BJ (cell line): Measurements from ENCODE around the gene SNAP23. TPM values are rescaled to one million over a fixed set of nuclear protein-coding genes. Genes with fewer than 3 reads are reported as not detected.

Experiments used
- CTCF ChIA-PET: fragments of 350-600 bp; formaldehyde crosslinking; extraction: SDS; loops from one replicate; lab custom pipeline; 2021; ENCODE audit warnings: antibody characterized with exemption, inconsistent platforms; lab: Yijun Ruan, JAX
- POLR2A ChIA-PET: fragments of 300-600 bp; sonication (Branson Sonifier 250); formaldehyde crosslinking; extraction: SDS; loops from one replicate; lab custom pipeline; 2021; ENCODE audit warnings: antibody characterized with exemption; lab: Charles Lee
- DNase-seq: peaks from one replicate; pipeline ENCODE4 v3.0.0-alpha.2; 2011; ENCODE audit warnings: low read depth
- H3K27me3 ChIP-seq: 2 replicates; pipeline ENCODE4 v1.6.0; 2011; ENCODE audit warnings: low read length; ENCODE audit not compliant: control insufficient read depth, insufficient read depth
- H3K36me3 ChIP-seq: 2 replicates; pipeline ENCODE4 v1.5.1; 2011; ENCODE audit warnings: low read length; ENCODE audit not compliant: control insufficient read depth, insufficient read depth
- H3K4me3 ChIP-seq: 2 replicates; pipeline ENCODE4 v1.5.1; 2011; ENCODE audit warnings: low read depth, mild to moderate bottlenecking, control low read depth, low read length
- CTCF ChIP-seq: IDR thresholded peaks from 2 replicates; pipeline ENCODE4 v1.5.1; 2011; ENCODE audit warnings: low read depth, mild to moderate bottlenecking, control low read depth, inconsistent platforms, low read length, moderate library complexity; ENCODE audit not compliant: insufficient read depth
- polyA plus RNA-seq: library from polyadenylated mRNA; depleted of rRNA; stranded (reverse); fragments of >200 nt; gene quantifications from 2 replicates; pipeline ENCODE4 v1.2.3, GENCODE V29; 2011

Gene SNAP23
- polyA plus RNA-seq, 1 experiment, result 28.5 TPM

GRCh38 chr15:42504631-42505030 lies 9.2 kb downstream of the SNAP23 start:
- H3K27me3 ChIP-seq, result no peaks in the 10 kb centered on the region
- no peaks in the 10 kb centered on the region for H3K36me3 ChIP-seq
- H3K4me3 ChIP-seq, result no peak overlapping the region
- TF ChIP-seq CTCF, result no peak
- no peak for DNase-seq
- CTCF ChIA-PET, result interaction anchor here (0.6 kb wide), 1 partner anchor 528 kb away, joined by 3 read pairs; no protein-coding TSS in a partner anchor
- POLR2A ChIA-PET, result interaction anchor here (0.6 kb wide), 1 partner anchor 742 kb away, joined by 3 read pairs; no protein-coding TSS in a partner anchor

- no peak overlapping the region for H3K4me3 ChIP-seq
- no peak for DNase-seq
- no peaks in the 10 kb centered on the region for H3K27me3 ChIP-seq
- H3K36me3 ChIP-seq, result no peaks in the 10 kb centered on the region
- POLR2A ChIA-PET, result no interaction called here
- TF ChIP-seq CTCF, result no peak
- CTCF ChIA-PET, result no interaction called here
These were observed 12.1 kb downstream of the SNAP23 start for GRCh38 chr15:42507514-42507913.

- DNase-seq, result no peak
- no peak overlapping the region for H3K4me3 ChIP-seq
- CTCF ChIA-PET, result no interaction called here
These were observed 12.8 kb downstream of the SNAP23 start for GRCh38 chr15:42508263-42508690.

GRCh38 chr15:42510258-42511006 lies 15.0 kb downstream of the SNAP23 start:
- no peaks in the 10 kb centered on the region; the same call in 1 of the 2 replicates for H3K36me3 ChIP-seq
- TF ChIP-seq CTCF, result no peak
- no peak overlapping the region for H3K4me3 ChIP-seq
- ChIA-PET POLR2A (interaction anchor here (0.7 kb wide), 1 partner anchor 16 kb away, joined by 3 read pairs; no protein-coding TSS in a partner anchor), CTCF (no interaction called here)
- no peak for DNase-seq
- no peaks in the 10 kb centered on the region for H3K27me3 ChIP-seq

More at GRCh38 chr15:42508263-42508690, 12.8 kb downstream of the SNAP23 start:
- no peaks in the 10 kb centered on the region for H3K36me3 ChIP-seq
- POLR2A ChIA-PET, result no interaction called here
- TF ChIP-seq CTCF, result no peak
- no peaks in the 10 kb centered on the region for H3K27me3 ChIP-seq

- no peak for TF ChIP-seq CTCF
- H3K36me3 ChIP-seq, result peaks cover under 1% of the 10 kb centered on the region; the same call in 1 of the 2 replicates
- H3K27me3 ChIP-seq, result no peaks in the 10 kb centered on the region
- CTCF ChIA-PET, result interaction anchor here (0.7 kb wide), 1 partner anchor 17 kb away, joined by 3 read pairs; no protein-coding TSS in a partner anchor
- POLR2A ChIA-PET, result interaction anchor here (0.7 kb wide), 1 partner anchor 16 kb away, joined by 3 read pairs; no protein-coding TSS in a partner anchor
- H3K4me3 ChIP-seq, result no peak overlapping the region
- no peak for DNase-seq
These were observed 15.6 kb downstream of the SNAP23 start for GRCh38 chr15:42511007-42511391.
